Activated T-helper 1 cell treated with anti-CD3 and anti-CD28 coated beads, Interleukin-2, amount 50 U/mL, for 16 hours (primary cell): Measurements from ENCODE around the gene CASKIN1.
"Not testable (repeated sequence)": the region's sequence is repeated elsewhere in the genome, so short reads cannot be mapped to it uniquely, and the experiment has no call there.

Experiments
- DNase-seq, 2 donors: peaks; one replicate each; pipeline ENCODE4 v3.0.0-alpha.2; 2020; ENCODE audit warnings: low read depth in 1 of 2, low spot score in 1 of 2

CASKIN1 gene

GRCh38 chr16:2142942-2143877 is 53.2 kb downstream of the CASKIN1 start:
- no peak for DNase-seq

- DNase-seq, result peak; percentile 97 to 98
These were observed 60.5 kb downstream of the CASKIN1 start, which contains the start of gene PKD1 for GRCh38 chr16:2135770-2136490. Gene PKD1 (minus strand): TSS chr16:2135898. CDS start chr16:2135689, 209 bp downstream.

- not testable (repeated sequence) for DNase-seq
These were observed 61.3 kb downstream of the CASKIN1 start for GRCh38 chr16:2135071-2135470.

- DNase-seq, result not testable (repeated sequence)
These were observed 62.6 kb downstream of the CASKIN1 start for GRCh38 chr16:2133797-2134196.

GRCh38 chr16:2129890-2130447 is 66.4 kb downstream of the CASKIN1 start:
- not testable (repeated sequence) for DNase-seq

- DNase-seq, result not testable (repeated sequence)
These were observed 67.2 kb downstream of the CASKIN1 start for GRCh38 chr16:2129251-2129650.

- DNase-seq, result not testable (repeated sequence)
These were observed 68.7 kb downstream of the CASKIN1 start for GRCh38 chr16:2127630-2128280.
